Adrenal gland (tissue), 5 donors: ENCODE measurements around the gene GPR45.

Source experiments
- CTCF ChIP-seq, 6 experiments: fragments of 450-650 bp in 4 of 6; fragments of 200-600 bp in 2 of 6; sonication (generic) in 1 of 6; IDR thresholded peaks; 1 replicate in 5 of 6; 2 replicates in 1 of 6; pipeline versions ENCODE4 v1.5.1 to v1.8.0; 2016 to 2021; ENCODE audit warnings: antibody characterized with exemption in 6 of 6, mild to moderate bottlenecking in 2 of 6, moderate library complexity in 1 of 6
- POLR2A ChIP-seq, 2 donors: fragments of 450-650 bp; IDR thresholded peaks; one replicate each; pipeline ENCODE4 v1.6.1; 2017; ENCODE audit warnings: antibody characterized with exemption in 2 of 2, mild to moderate bottlenecking in 2 of 2, moderate library complexity in 1 of 2
- donor health status: DM: no; HTN: no; CAD: no.

GRCh38 chr2:105196651-105197050 lies 44.9 kb upstream of the GPR45 start:
- no peak for TF ChIP-seq CTCF (IDR thresholded peaks at IDR 0.05)
- no peak for TF ChIP-seq POLR2A (IDR thresholded peaks at IDR 0.05)
